WTC11 (cell line): ENCODE results near the gene ANKMY1. TPM values are rescaled to one million over a fixed set of nuclear protein-coding genes. Genes with fewer than 3 reads are reported as not detected.

Source experiments
- ATAC-seq: fragments of 200-7000 bp; cut with Tn5 transposase; 2 replicates; pipeline ENCODE4 v1.10.0; 2021; ENCODE audit warnings: mild to moderate bottlenecking, moderate library complexity
- CTCF ChIA-PET: fragments of 300-600 bp; sonication (Branson Sonifier 250); formaldehyde crosslinking; loops from one replicate; lab custom pipeline; 2021; ENCODE audit warnings: antibody characterized with exemption; lab: Charles Lee
- POLR2A ChIA-PET: fragments of 350-600 bp; sonication (Branson Sonifier 250); formaldehyde crosslinking; loops from one replicate; lab custom pipeline; 2021; ENCODE audit warnings: antibody characterized with exemption; lab: Charles Lee
- DNase-seq: peaks from one replicate; pipeline ENCODE4 v3.0.0; 2021; ENCODE audit warnings: low spot score
- H3K27ac Mint-ChIP-seq: 2 replicates; pipeline ENCODE4 v1.8.0; 2021; ENCODE audit warnings: mixed read lengths
- H3K27me3 Mint-ChIP-seq: 2 replicates; pipeline ENCODE4 v1.8.0; 2021; ENCODE audit warnings: low read depth, mild to moderate bottlenecking, moderate library complexity, mixed read lengths
- H3K36me3 Mint-ChIP-seq: 2 replicates; pipeline ENCODE4 v1.8.0; 2021; ENCODE audit warnings: mixed read lengths
- H3K4me1 Mint-ChIP-seq: 2 replicates; pipeline ENCODE4 v1.8.0; 2022; ENCODE audit warnings: mixed read lengths
- H3K4me3 Mint-ChIP-seq: 2 replicates; pipeline ENCODE4 v1.8.0; 2021; ENCODE audit warnings: mild to moderate bottlenecking, moderate library complexity, mixed read lengths
- H3K9me3 Mint-ChIP-seq: 2 replicates; pipeline ENCODE4 v1.8.0; 2021; ENCODE audit warnings: mixed read lengths
- AR ChIP-seq: fragments of 250-450 bp; sonication (Bioruptor Pico); IDR thresholded peaks from 2 replicates; pipeline ENCODE4 v1.9.0; 2021; ENCODE audit warnings: mild to moderate bottlenecking
- CDX4 ChIP-seq: fragments of 250-450 bp; sonication (Bioruptor Pico); IDR thresholded peaks from 2 replicates; pipeline ENCODE4 v1.9.0; 2021; ENCODE audit warnings: moderate library complexity, mild to moderate bottlenecking, inconsistent platforms, borderline replicate concordance
- CREB1 ChIP-seq: sonication (generic); formaldehyde crosslinking; IDR thresholded peaks from 2 replicates; pipeline ENCODE4 v1.8.0; 2023; ENCODE audit warnings: mild to moderate bottlenecking, missing genetic modification reagents
- E2F5 ChIP-seq: sonication (generic); formaldehyde crosslinking; IDR thresholded peaks from 2 replicates; pipeline ENCODE4 v1.8.1; 2022; ENCODE audit warnings: mild to moderate bottlenecking, moderate library complexity, missing genetic modification reagents
- JUN ChIP-seq: sonication (generic); formaldehyde crosslinking; IDR thresholded peaks from 2 replicates; pipeline ENCODE4 v1.8.0; 2023; ENCODE audit warnings: mild to moderate bottlenecking, missing genetic modification reagents
- MLX ChIP-seq: sonication (generic); formaldehyde crosslinking; IDR thresholded peaks from 2 replicates; pipeline ENCODE4 v1.8.1; 2023; ENCODE audit warnings: mild to moderate bottlenecking, missing genetic modification reagents, moderate library complexity
- MXD4 ChIP-seq: fragments of 250-450 bp; sonication (Bioruptor Pico); IDR thresholded peaks from 2 replicates; pipeline ENCODE4 v1.8.0; 2021; ENCODE audit warnings: mild to moderate bottlenecking, moderate library complexity, borderline replicate concordance
- MYBL2 ChIP-seq: sonication (generic); formaldehyde crosslinking; IDR thresholded peaks from 2 replicates; pipeline ENCODE4 v1.8.1; 2023; ENCODE audit warnings: mild to moderate bottlenecking, moderate library complexity, missing genetic modification reagents
- NR1H2 ChIP-seq: sonication (generic); formaldehyde crosslinking; IDR thresholded peaks from 2 replicates; pipeline ENCODE4 v1.9.0; 2021; ENCODE audit warnings: mild to moderate bottlenecking, moderate library complexity, missing genetic modification reagents
- NR3C1 ChIP-seq: sonication (generic); formaldehyde crosslinking; conservative IDR thresholded peaks from 2 replicates; pipeline ENCODE4 v1.8.1; 2023; ENCODE audit warnings: low read depth, mild to moderate bottlenecking, missing genetic modification reagents
- RELA ChIP-seq: sonication (generic); formaldehyde crosslinking; IDR thresholded peaks from 2 replicates; pipeline ENCODE4 v1.8.1; 2022; ENCODE audit warnings: missing genetic modification reagents, mild to moderate bottlenecking, borderline replicate concordance
- STAT6 ChIP-seq: sonication (generic); formaldehyde crosslinking; conservative IDR thresholded peaks from 2 replicates; pipeline ENCODE4 v1.8.1; 2023; ENCODE audit warnings: mild to moderate bottlenecking, low read depth, missing genetic modification reagents, moderate library complexity
- ZNF232 ChIP-seq: sonication (generic); formaldehyde crosslinking; IDR thresholded peaks from 2 replicates; pipeline ENCODE4 v1.8.0; 2022; ENCODE audit warnings: mild to moderate bottlenecking, missing genetic modification reagents
- ZNF281 ChIP-seq: sonication (generic); formaldehyde crosslinking; IDR thresholded peaks from 2 replicates; pipeline ENCODE4 v1.8.0; 2023; ENCODE audit warnings: mild to moderate bottlenecking, missing genetic modification reagents
- ZNF416 ChIP-seq: fragments of 250-450 bp; sonication (Bioruptor Pico); IDR thresholded peaks from 2 replicates; pipeline ENCODE4 v1.9.0; 2021; ENCODE audit warnings: mild to moderate bottlenecking, inconsistent platforms
- total RNA-seq: library from RNA; stranded (reverse); gene quantifications from 3 replicates; pipeline ENCODE4 v1.2.3, GENCODE V29; 2021

ANKMY1 gene
- total RNA-seq, 1 experiment from 2014 or later = 4.6 TPM

- H3K36me3 Mint-ChIP-seq = no peaks in the 10 kb centered on the region
- TF ChIP-seq NR1H2 (CRISPR knock-in tag) = no peak
- no peak for TF ChIP-seq MLX (CRISPR knock-in tag)
- TF ChIP-seq ZNF281 = no peak
- TF ChIP-seq RELA (CRISPR knock-in tag) = no peak
- no peak for TF ChIP-seq MYBL2 (CRISPR knock-in tag)
- TF ChIP-seq E2F5 (CRISPR knock-in tag) = no peak
- no peak for TF ChIP-seq NR3C1
- no peak for TF ChIP-seq CDX4
- no peak for TF ChIP-seq ZNF232
- no peak for TF ChIP-seq AR (CRISPR knock-in tag)
- TF ChIP-seq JUN = no peak
- TF ChIP-seq ZNF416 = no peak
- no peak for TF ChIP-seq CREB1 (CRISPR knock-in tag)
- TF ChIP-seq MXD4 (CRISPR knock-in tag) = no peak
- no peak for TF ChIP-seq STAT6
- TF ChIP-seq, all 79 proteins: peak for 0
- no peak for DNase-seq
- H3K27me3 Mint-ChIP-seq = no peaks in the 10 kb centered on the region; the same call in 1 of the 2 replicates
- no peak overlapping the region for H3K27ac Mint-ChIP-seq
- CTCF ChIA-PET = no interaction called here
- H3K9me3 Mint-ChIP-seq = no peaks in the 10 kb centered on the region
- ATAC-seq = no peak
- POLR2A ChIA-PET = no interaction called here
- H3K4me3 Mint-ChIP-seq = no peak overlapping the region
- no peaks in the 10 kb centered on the region for H3K4me1 Mint-ChIP-seq
Observed at GRCh38 chr2:240443891-240444301, 113.9 kb downstream of the ANKMY1 start.
